Activated T-cell treated with anti-CD3 and anti-CD28 coated beads, Interleukin-2, amount 50 U/mL, for 24 hours (primary cell): ENCODE data around the gene SAFB.
A peak's percentile ranks its signal among the peaks of the same experiment; 100 is the strongest.
"Not testable (repeated sequence)": the region's sequence is repeated elsewhere in the genome, so short reads cannot be mapped to it uniquely, and the experiment has no call there.

ENCODE experiments used
- DNase-seq: peaks from one replicate; pipeline ENCODE4 v3.0.0-alpha.2; 2020
- H3K27ac Mint-ChIP-seq: 2 replicates; pipeline ENCODE4 v1.8.0; 2020; ENCODE audit warnings: mild to moderate bottlenecking, mixed read lengths
- H3K27me3 Mint-ChIP-seq: 2 replicates; pipeline ENCODE4 v1.8.0; 2020; ENCODE audit warnings: mixed read lengths
- H3K36me3 Mint-ChIP-seq: 2 replicates; pipeline ENCODE4 v1.8.0; 2020; ENCODE audit warnings: low read depth, mixed read lengths
- H3K4me1 Mint-ChIP-seq: 2 replicates; pipeline ENCODE4 v1.8.0; 2020; ENCODE audit warnings: low read depth, mixed read lengths
- H3K4me3 Mint-ChIP-seq: 2 replicates; pipeline ENCODE4 v1.8.0; 2020; ENCODE audit warnings: mild to moderate bottlenecking, moderate library complexity, mixed read lengths
- H3K9me3 Mint-ChIP-seq: 2 replicates; pipeline ENCODE4 v1.8.0; 2020; ENCODE audit warnings: mixed read lengths

SAFB gene

DNA sequence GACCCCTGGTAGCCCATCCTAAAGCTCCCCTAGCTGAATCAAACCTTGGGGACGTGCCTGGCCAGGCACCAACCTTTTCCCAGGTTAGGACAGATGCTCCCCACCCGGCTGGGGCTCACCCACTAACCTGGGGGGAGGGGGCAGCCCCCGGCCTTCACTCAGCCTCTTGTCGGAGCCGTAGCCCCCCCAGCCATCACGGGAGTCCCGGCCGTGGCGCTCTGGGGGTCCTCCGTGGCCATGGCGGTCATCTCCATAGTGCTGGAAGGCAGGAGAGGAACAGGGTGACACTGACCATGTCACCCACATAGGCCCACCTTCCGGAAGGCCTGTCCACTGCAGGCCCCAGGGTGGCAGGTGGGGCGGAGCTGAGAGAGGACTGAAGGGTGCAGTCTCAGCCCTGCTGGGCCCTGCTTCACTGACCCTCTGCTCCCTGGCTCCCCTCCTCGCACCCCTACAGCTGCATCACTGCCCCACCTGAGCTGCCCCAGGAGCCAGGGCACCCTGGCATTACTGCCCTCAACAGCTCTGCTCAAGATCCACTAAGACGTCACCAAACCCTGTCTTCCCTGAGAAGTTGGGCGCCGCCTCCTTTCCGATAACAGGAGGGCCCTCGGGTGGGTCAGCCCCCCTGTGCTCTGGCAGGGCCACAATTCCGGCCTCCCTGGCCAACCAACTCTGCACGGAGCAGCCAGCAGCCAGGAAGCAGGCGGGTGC is 32.6 kb upstream of the SAFB start:
- no peaks in the 10 kb centered on the region for H3K9me3 Mint-ChIP-seq

DNA sequence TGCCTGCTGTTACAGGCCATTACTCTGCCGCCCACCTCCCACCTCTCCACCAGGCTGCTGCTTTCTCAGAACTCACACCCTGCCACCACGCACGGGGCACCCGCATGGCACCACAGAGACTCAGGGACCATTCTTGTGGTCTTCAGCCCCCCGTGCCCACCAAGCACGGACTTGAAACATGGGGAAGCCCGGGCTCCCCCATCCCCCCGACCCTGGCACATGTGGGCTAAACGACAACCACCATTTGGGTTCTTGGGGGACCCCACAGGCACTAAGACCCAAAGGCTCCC is 32.1 kb upstream of the SAFB start:
- no peak for DNase-seq
- H3K27ac Mint-ChIP-seq: no peak overlapping the region
- peaks cover 95% of the 10 kb centered on the region for H3K36me3 Mint-ChIP-seq
- H3K4me1 Mint-ChIP-seq: peaks cover 17% of the 10 kb centered on the region
- no peak overlapping the region for H3K4me3 Mint-ChIP-seq
- H3K9me3 Mint-ChIP-seq: no peaks in the 10 kb centered on the region
- no peaks in the 10 kb centered on the region for H3K27me3 Mint-ChIP-seq

More for the DNA sequence above, 32.6 kb upstream of the SAFB start:
- no peak for DNase-seq
- Mint-ChIP-seq H3K27ac (peak overlapping the region; percentile 50), H3K4me3 (no peak overlapping the region), H3K27me3 (no peaks in the 10 kb centered on the region), H3K4me1 (peaks cover 22% of the 10 kb centered on the region), H3K36me3 (peaks cover 95% of the 10 kb centered on the region)

DNA sequence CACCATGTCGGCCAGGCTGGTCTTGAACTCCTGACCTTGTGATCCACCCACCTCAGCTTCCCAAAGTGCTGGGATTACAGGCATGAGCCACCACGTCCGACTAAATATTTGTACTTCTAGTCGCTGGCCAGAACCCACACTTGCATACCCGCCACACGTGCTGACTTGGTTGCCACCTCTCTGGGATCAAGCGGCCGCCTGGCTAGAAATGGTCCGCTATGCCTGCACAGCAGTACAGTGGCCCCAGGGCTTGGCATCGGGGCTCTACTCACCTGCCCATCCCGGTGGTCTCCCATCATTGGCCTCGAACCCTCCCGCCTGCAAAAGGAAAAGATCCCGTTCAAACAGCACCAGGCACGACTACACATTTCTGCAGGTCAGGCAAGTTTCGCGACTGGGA is 31.4 kb upstream of the SAFB start:
- no peak overlapping the region for H3K27ac Mint-ChIP-seq
- H3K4me3 Mint-ChIP-seq: no peak overlapping the region
- H3K27me3 Mint-ChIP-seq: no peaks in the 10 kb centered on the region
- DNase-seq: no peak
- peaks cover 98% of the 10 kb centered on the region for H3K36me3 Mint-ChIP-seq
- no peaks in the 10 kb centered on the region for H3K9me3 Mint-ChIP-seq
- peaks cover 11% of the 10 kb centered on the region for H3K4me1 Mint-ChIP-seq

GRCh38 chr19:5592531-5593342 is 30.1 kb upstream of the SAFB start:
- H3K36me3 Mint-ChIP-seq: peaks cover 97% of the 10 kb centered on the region

DNA sequence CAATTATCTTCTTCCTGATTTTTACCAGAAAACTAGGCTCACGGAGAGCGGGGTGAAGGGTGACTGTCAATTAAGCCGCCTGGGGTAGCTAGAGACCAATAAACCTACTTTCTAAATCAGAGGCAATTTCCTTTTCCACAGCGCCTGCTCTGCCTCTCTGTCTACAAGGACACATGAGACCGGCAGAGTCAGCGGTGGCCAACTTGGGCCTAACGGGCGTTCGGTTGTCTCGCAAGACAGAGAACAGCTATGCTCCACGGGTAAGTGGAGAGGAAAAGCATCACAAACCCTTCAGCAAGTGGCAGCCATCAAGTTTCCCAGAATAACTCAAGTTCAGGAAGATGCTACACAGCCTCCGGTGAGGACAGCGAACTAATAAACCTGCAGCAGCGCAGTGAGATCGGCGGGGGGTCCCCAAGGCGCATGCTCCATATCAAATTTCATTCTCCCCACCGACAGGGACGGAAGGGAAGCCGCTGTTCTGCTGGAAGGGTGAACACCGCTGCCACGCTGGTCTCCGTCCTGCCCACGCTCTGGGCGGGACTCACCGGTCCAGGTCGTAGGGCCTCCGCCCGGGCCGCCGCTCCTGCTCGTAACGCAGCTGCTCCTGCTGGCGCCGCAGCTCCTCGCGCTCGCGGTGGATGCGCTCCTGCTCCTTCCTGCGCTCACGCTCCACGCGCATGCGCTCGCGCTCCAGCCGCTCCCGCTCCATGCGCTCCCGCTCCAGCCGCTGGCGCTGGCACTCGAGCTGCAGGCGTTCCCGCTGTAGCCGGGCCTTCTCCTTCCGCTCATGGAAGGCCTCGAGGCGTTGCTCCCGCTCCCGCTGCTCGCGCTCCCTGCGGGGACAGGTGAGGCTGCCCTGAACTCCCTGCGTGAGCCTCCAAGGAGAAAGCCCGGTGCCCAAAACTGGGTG is 29.3 kb upstream of the SAFB start:
- H3K9me3 Mint-ChIP-seq: no peaks in the 10 kb centered on the region
- peaks cover 3% of the 10 kb centered on the region for H3K4me1 Mint-ChIP-seq
- H3K4me3 Mint-ChIP-seq: no peak overlapping the region
- no peak for DNase-seq
- H3K27ac Mint-ChIP-seq: peak overlapping the region; percentile 12
- H3K36me3 Mint-ChIP-seq: peaks cover 97% of the 10 kb centered on the region
- H3K27me3 Mint-ChIP-seq: no peaks in the 10 kb centered on the region

More at GRCh38 chr19:5592531-5593342, 30.1 kb upstream of the SAFB start:
- Mint-ChIP-seq H3K4me3 (no peak overlapping the region), H3K27me3 (no peaks in the 10 kb centered on the region), H3K4me1 (peaks cover 5% of the 10 kb centered on the region), H3K9me3 (no peaks in the 10 kb centered on the region), H3K27ac (peak overlapping the region; percentile 12)
- DNase-seq: no peak

DNA sequence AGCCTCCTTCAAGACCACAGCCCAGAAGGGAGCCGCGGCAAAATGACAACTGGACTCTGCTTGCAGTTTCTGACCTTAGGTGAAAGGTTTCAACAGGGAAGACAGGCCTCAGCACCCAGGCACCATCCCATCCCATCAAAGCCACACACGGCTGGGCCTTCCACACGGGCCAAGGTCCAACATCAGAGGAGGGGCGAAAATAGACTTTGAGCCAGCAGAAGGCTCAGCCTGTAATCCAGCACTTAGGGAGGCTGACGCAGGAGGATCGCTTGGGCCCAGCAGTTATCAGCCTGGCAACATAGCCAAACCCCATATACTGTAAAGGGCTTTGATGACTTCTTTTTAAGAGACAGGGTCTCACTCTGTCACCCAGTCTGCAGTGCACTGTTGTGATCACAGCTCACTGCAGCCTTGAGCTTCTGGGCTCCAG is 28.3 kb upstream of the SAFB start:
- DNase-seq: no peak
- no peak overlapping the region for H3K27ac Mint-ChIP-seq
- no peaks in the 10 kb centered on the region for H3K9me3 Mint-ChIP-seq
- H3K36me3 Mint-ChIP-seq: peaks cover 97% of the 10 kb centered on the region
- H3K27me3 Mint-ChIP-seq: no peaks in the 10 kb centered on the region
- H3K4me3 Mint-ChIP-seq: no peak overlapping the region
- H3K4me1 Mint-ChIP-seq: peaks cover 3% of the 10 kb centered on the region

GRCh38 chr19:5595129-5595528 is 27.8 kb upstream of the SAFB start:
- DNase-seq: no peak
- no peaks in the 10 kb centered on the region for H3K27me3 Mint-ChIP-seq
- H3K4me1 Mint-ChIP-seq: peaks cover 3% of the 10 kb centered on the region
- H3K36me3 Mint-ChIP-seq: peaks cover 97% of the 10 kb centered on the region
- H3K9me3 Mint-ChIP-seq: no peaks in the 10 kb centered on the region
- H3K4me3 Mint-ChIP-seq: no peak overlapping the region
- peak overlapping the region; percentile 34 for H3K27ac Mint-ChIP-seq

DNA sequence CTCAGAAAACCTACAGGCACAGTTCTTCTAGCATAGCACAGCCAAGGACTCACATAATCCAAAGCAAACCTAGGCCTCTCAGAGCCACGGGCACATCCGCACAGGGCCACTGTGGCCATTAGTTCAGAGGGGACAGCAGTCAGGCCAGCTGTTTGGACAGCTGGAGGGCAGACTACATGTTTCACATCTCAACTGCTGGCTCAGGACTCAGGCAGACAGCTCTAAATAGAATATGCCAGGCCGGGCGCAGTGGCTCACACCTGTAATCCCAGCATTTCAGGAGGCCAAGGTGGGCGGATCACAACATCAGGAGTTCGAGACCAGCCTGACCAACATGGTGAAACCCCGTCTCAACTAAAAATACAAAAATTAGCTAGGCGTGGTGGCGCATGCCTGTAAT is 27.1 kb upstream of the SAFB start:
- no peak for DNase-seq
- Mint-ChIP-seq H3K27me3 (no peaks in the 10 kb centered on the region), H3K4me3 (no peak overlapping the region), H3K36me3 (peaks cover 98% of the 10 kb centered on the region), H3K4me1 (peaks cover 3% of the 10 kb centered on the region), H3K27ac (peak overlapping the region; percentile 34), H3K9me3 (no peaks in the 10 kb centered on the region)

GRCh38 chr19:5600797-5601196 is 22.1 kb upstream of the SAFB start:
- no peaks in the 10 kb centered on the region for H3K9me3 Mint-ChIP-seq
- no peaks in the 10 kb centered on the region for H3K27me3 Mint-ChIP-seq
- no peak overlapping the region for H3K4me3 Mint-ChIP-seq
- DNase-seq: no peak
- H3K27ac Mint-ChIP-seq: no peak overlapping the region
- H3K4me1 Mint-ChIP-seq: peaks cover 3% of the 10 kb centered on the region
- peaks cover 94% of the 10 kb centered on the region for H3K36me3 Mint-ChIP-seq

DNA sequence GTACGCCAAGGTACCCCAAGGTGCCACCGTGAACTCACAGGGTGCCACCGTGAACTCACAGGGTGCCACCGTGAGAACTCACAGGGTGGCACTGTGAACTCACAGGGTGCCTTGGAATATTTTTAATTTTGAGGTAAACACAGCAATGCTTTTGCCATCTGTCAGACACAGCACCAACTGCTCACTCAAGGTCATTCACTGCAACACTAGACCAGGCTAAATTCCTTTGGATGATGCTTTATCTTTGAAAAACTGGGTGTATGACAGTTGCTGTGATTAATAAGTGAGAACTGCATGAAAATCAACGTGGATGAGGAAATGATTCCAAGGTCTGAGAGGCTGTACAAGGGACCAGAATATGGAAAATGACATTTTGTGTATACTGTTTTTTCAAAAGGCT is 19.3 kb upstream of the SAFB start:
- peaks cover 16% of the 10 kb centered on the region for H3K4me1 Mint-ChIP-seq
- H3K4me3 Mint-ChIP-seq: no peak overlapping the region
- H3K27ac Mint-ChIP-seq: no peak overlapping the region
- no peaks in the 10 kb centered on the region for H3K27me3 Mint-ChIP-seq
- DNase-seq: no peak
- no peaks in the 10 kb centered on the region for H3K9me3 Mint-ChIP-seq
- H3K36me3 Mint-ChIP-seq: peaks cover 95% of the 10 kb centered on the region

DNA sequence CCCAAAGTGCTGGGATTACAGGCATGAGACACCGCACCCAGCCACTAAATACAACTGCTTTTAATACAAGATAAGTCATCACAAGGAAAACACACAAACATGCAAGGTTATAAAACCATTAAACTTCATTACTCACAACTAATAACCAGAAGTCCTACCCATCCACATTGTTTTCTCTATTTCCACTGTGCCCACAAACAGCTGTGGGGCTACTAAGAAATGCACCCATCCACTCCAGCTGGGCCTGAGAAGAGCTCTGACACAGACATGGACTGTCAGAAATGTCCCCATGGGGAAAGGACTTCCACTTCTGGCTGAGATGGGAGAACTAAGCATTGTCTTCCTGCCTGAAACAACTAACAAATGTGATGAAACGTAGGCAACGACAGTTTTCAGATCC is 17.5 kb upstream of the SAFB start:
- Mint-ChIP-seq H3K27ac (peak overlapping the region; percentile 8), H3K9me3 (no peaks in the 10 kb centered on the region), H3K27me3 (no peaks in the 10 kb centered on the region), H3K36me3 (peaks cover 95% of the 10 kb centered on the region), H3K4me3 (no peak overlapping the region), H3K4me1 (peaks cover 16% of the 10 kb centered on the region)
- no peak for DNase-seq

- no peaks in the 10 kb centered on the region for H3K9me3 Mint-ChIP-seq
- no peak for DNase-seq
- peak overlapping the region; percentile 53 for H3K27ac Mint-ChIP-seq
- H3K4me3 Mint-ChIP-seq: no peak overlapping the region
- H3K27me3 Mint-ChIP-seq: no peaks in the 10 kb centered on the region
- peaks cover 93% of the 10 kb centered on the region for H3K36me3 Mint-ChIP-seq
- peaks cover 16% of the 10 kb centered on the region for H3K4me1 Mint-ChIP-seq
Observed at GRCh38 chr19:5607318-5608275, 15.3 kb upstream of the SAFB start.

GRCh38 chr19:5608291-5608690 is 14.6 kb upstream of the SAFB start:
- Mint-ChIP-seq H3K27ac (peak overlapping the region; percentile 53), H3K27me3 (no peaks in the 10 kb centered on the region), H3K4me3 (no peak overlapping the region), H3K36me3 (peaks cover 94% of the 10 kb centered on the region), H3K4me1 (peaks cover 16% of the 10 kb centered on the region), H3K9me3 (no peaks in the 10 kb centered on the region)
- DNase-seq: no peak

DNA sequence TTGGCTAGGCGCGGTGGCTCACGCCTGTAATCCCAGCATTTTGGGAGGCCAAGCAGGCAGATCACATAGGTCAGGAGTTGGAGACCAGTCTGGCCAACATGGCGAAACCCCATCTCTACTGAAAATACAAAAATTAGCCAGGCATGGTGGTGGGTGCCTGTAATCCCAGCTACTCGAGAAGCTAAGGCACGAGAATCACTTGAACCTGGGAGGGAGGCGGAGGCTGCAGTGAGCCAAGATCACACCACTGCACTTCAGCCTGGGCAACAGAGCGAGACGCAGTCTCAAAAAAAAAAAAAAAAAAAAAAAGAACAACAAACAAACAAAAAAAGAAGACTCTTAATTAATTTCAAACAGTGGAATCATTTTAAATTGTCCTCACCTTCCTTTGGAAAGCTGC is 14.1 kb upstream of the SAFB start:
- not testable (repeated sequence) for H3K4me3 Mint-ChIP-seq, H3K27me3 Mint-ChIP-seq, H3K27ac Mint-ChIP-seq, H3K9me3 Mint-ChIP-seq, DNase-seq
- H3K4me1 Mint-ChIP-seq: peaks cover 16% of the 10 kb centered on the region
- peaks cover 94% of the 10 kb centered on the region for H3K36me3 Mint-ChIP-seq
